SK-N-SH treated with all-trans-retinoic acid at 6 μM for 48 hours (cell line): Measurements from ENCODE around the gene RGL1.

Experiments
- ARNTL ChIP-seq: fragments of 450-650 bp; formaldehyde crosslinking; IDR thresholded peaks from 2 replicates; pipeline ENCODE4 v1.5.0; 2020; ENCODE audit warnings: low read depth, mild to moderate bottlenecking, moderate library complexity, borderline replicate concordance
- BACH2 ChIP-seq: fragments of 250-450 bp; sonication (Bioruptor Pico); IDR thresholded peaks from 2 replicates; pipeline ENCODE4 v1.9.0; 2021; ENCODE audit warnings: mild to moderate bottlenecking, borderline replicate concordance
- CSDC2 ChIP-seq: fragments of 250-450 bp; sonication (Bioruptor Pico); IDR thresholded peaks from 2 replicates; pipeline ENCODE4 v1.5.0; 2020; ENCODE audit warnings: mild to moderate bottlenecking, moderate library complexity
- GLIS3 ChIP-seq: fragments of 250-450 bp; sonication (Bioruptor Pico); IDR thresholded peaks from 2 replicates; pipeline ENCODE4 v1.5.0; 2020; ENCODE audit warnings: mild to moderate bottlenecking, moderate library complexity
- ISL1 ChIP-seq: fragments of 250-450 bp; sonication (Bioruptor Pico); IDR thresholded peaks from 2 replicates; pipeline ENCODE4 v2.1.2; 2022; ENCODE audit warnings: mild to moderate bottlenecking, moderate library complexity
- PATZ1 ChIP-seq: fragments of 250-450 bp; sonication (Bioruptor Pico); IDR thresholded peaks from 2 replicates; pipeline ENCODE4 v1.8.0; 2020; ENCODE audit warnings: mild to moderate bottlenecking, moderate library complexity, borderline replicate concordance
- RARB ChIP-seq: fragments of 250-450 bp; sonication (Bioruptor Pico); IDR thresholded peaks from 2 replicates; pipeline ENCODE4 v1.8.0; 2021; ENCODE audit warnings: mild to moderate bottlenecking, moderate library complexity
- TCF4 ChIP-seq: fragments of 250-450 bp; sonication (Bioruptor Pico); IDR thresholded peaks from 2 replicates; pipeline ENCODE4 v1.8.0; 2021; ENCODE audit warnings: mild to moderate bottlenecking, moderate library complexity, borderline replicate concordance
- TOX ChIP-seq: fragments of 250-450 bp; sonication (Bioruptor Pico); IDR thresholded peaks from 2 replicates; pipeline ENCODE4 v1.8.0; 2021; ENCODE audit warnings: mild to moderate bottlenecking, moderate library complexity, borderline replicate concordance
- ZFP3 ChIP-seq: fragments of 250-450 bp; sonication (Bioruptor Pico); IDR thresholded peaks from 2 replicates; pipeline ENCODE4 v1.5.0; 2020; ENCODE audit warnings: mild to moderate bottlenecking, moderate library complexity
- ZFP30 ChIP-seq: fragments of 450-650 bp; formaldehyde crosslinking; IDR thresholded peaks from 2 replicates; pipeline ENCODE4 v1.5.0; 2022; ENCODE audit warnings: mild to moderate bottlenecking, moderate library complexity
- TF ChIP-seq, protein P1 (sequence below): fragments of 250-450 bp; sonication (Bioruptor Pico); IDR thresholded peaks from 2 replicates; pipeline ENCODE4 v1.5.1; 2020; ENCODE audit warnings: low read depth, mild to moderate bottlenecking, moderate library complexity
- TF ChIP-seq, protein P2 (sequence below): fragments of 250-450 bp; sonication (Bioruptor Pico); IDR thresholded peaks from 2 replicates; pipeline ENCODE4 v1.5.0; 2020; ENCODE audit warnings: mild to moderate bottlenecking, moderate library complexity

- TF ChIP-seq, protein P1, sequence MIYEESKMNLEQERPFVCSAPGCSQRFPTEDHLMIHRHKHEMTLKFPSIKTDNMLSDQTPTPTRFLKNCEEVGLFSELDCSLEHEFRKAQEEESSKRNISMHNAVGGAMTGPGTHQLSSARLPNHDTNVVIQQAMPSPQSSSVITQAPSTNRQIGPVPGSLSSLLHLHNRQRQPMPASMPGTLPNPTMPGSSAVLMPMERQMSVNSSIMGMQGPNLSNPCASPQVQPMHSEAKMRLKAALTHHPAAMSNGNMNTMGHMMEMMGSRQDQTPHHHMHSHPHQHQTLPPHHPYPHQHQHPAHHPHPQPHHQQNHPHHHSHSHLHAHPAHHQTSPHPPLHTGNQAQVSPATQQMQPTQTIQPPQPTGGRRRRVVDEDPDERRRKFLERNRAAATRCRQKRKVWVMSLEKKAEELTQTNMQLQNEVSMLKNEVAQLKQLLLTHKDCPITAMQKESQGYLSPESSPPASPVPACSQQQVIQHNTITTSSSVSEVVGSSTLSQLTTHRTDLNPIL: no peak
- TF ChIP-seq PATZ1 (no peak), ZFP30 (CRISPR knock-in tag) (no peak), TOX (CRISPR knock-in tag) (no peak), ZFP3 (CRISPR knock-in tag) (no peak), BACH2 (CRISPR knock-in tag) (no peak), RARB (CRISPR knock-in tag) (no peak), ARNTL (CRISPR knock-in tag) (no peak), GLIS3 (CRISPR knock-in tag) (no peak), ISL1 (no peak), CSDC2 (no peak), TCF4 (no peak)
- TF ChIP-seq, protein P2, sequence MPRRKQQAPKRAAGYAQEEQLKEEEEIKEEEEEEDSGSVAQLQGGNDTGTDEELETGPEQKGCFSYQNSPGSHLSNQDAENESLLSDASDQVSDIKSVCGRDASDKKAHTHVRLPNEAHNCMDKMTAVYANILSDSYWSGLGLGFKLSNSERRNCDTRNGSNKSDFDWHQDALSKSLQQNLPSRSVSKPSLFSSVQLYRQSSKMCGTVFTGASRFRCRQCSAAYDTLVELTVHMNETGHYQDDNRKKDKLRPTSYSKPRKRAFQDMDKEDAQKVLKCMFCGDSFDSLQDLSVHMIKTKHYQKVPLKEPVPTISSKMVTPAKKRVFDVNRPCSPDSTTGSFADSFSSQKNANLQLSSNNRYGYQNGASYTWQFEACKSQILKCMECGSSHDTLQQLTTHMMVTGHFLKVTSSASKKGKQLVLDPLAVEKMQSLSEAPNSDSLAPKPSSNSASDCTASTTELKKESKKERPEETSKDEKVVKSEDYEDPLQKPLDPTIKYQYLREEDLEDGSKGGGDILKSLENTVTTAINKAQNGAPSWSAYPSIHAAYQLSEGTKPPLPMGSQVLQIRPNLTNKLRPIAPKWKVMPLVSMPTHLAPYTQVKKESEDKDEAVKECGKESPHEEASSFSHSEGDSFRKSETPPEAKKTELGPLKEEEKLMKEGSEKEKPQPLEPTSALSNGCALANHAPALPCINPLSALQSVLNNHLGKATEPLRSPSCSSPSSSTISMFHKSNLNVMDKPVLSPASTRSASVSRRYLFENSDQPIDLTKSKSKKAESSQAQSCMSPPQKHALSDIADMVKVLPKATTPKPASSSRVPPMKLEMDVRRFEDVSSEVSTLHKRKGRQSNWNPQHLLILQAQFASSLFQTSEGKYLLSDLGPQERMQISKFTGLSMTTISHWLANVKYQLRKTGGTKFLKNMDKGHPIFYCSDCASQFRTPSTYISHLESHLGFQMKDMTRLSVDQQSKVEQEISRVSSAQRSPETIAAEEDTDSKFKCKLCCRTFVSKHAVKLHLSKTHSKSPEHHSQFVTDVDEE (CRISPR knock-in tag): no peak
These were observed 64.3 kb downstream of the RGL1 start for GRCh38 chr1:183869230-183869629.
